GM23338 (cell line): ENCODE measurements around the gene LRP10. TPM values are rescaled to one million over a fixed set of nuclear protein-coding genes. Genes with fewer than 3 reads are reported as not detected.
A peak's percentile ranks its signal among the peaks of the same experiment; 100 is the strongest.

ENCODE experiments used
- ATAC-seq: fragments of 200-7000 bp; cut with Tn5 transposase; 3 replicates; pipeline ENCODE4 v1.9.1; 2020
- DNase-seq: peaks from one replicate; pipeline ENCODE4 v3.0.0-alpha.2; 2015; ENCODE audit warnings: low spot score
- H2AFZ ChIP-seq: fragments of 200-600 bp; sonication (generic); 2 replicates; pipeline ENCODE4 v1.8.0; 2016; ENCODE audit warnings: antibody characterized with exemption, mild to moderate bottlenecking, moderate library complexity
- H3F3A ChIP-seq: fragments of 200-600 bp; sonication (generic); replicated peaks from 2 replicates; pipeline ENCODE4 v1.8.0; 2017; ENCODE audit warnings: antibody characterized with exemption, mixed run types, low read depth
- H3K27ac ChIP-seq: fragments of 200-600 bp; sonication (generic); 2 replicates; pipeline ENCODE4 v1.6.1; 2016; ENCODE audit warnings: low read depth
- H3K27me3 ChIP-seq: fragments of 200-600 bp; sonication (generic); 2 replicates; pipeline ENCODE4 v1.8.0; 2016; ENCODE audit warnings: mild to moderate bottlenecking, mixed run types, moderate library complexity; ENCODE audit not compliant: insufficient read depth
- H3K36me3 ChIP-seq: fragments of 200-600 bp; sonication (generic); 2 replicates; pipeline ENCODE4 v1.8.0; 2016; ENCODE audit warnings: mild to moderate bottlenecking; ENCODE audit not compliant: insufficient read depth
- H3K4me1 ChIP-seq: fragments of 200-600 bp; sonication (generic); 2 replicates; pipeline ENCODE4 v1.8.0; 2016; ENCODE audit warnings: mild to moderate bottlenecking, moderate library complexity; ENCODE audit not compliant: insufficient read depth
- H3K4me2 ChIP-seq: fragments of 200-600 bp; sonication (generic); 2 replicates; pipeline ENCODE4 v1.7.1; 2017; ENCODE audit warnings: mixed run types
- H3K4me3 ChIP-seq: fragments of 200-600 bp; sonication (generic); 2 replicates; pipeline ENCODE4 v1.6.1; 2016; ENCODE audit warnings: mixed run types
- H3K79me2 ChIP-seq: fragments of 200-600 bp; sonication (generic); replicated peaks from 2 replicates; pipeline ENCODE4 v1.8.0; 2017; ENCODE audit warnings: mild to moderate bottlenecking; ENCODE audit not compliant: insufficient read depth
- H3K9me2 ChIP-seq: fragments of 200-600 bp; sonication (generic); 2 replicates; pipeline ENCODE4 v1.8.0; 2017; ENCODE audit not compliant: insufficient read depth
- H4K20me1 ChIP-seq: fragments of 200-600 bp; sonication (generic); replicated peaks from 2 replicates; pipeline ENCODE4 v1.8.0; 2017; ENCODE audit warnings: mild to moderate bottlenecking; ENCODE audit not compliant: insufficient read depth
- H3K27ac Mint-ChIP-seq: 2 replicates; pipeline ENCODE4 v1.8.0; 2020; ENCODE audit warnings: inconsistent platforms, mild to moderate bottlenecking, moderate library complexity, mixed read lengths
- H3K27me3 Mint-ChIP-seq: 3 replicates; pipeline ENCODE4 v1.8.0; 2022; ENCODE audit warnings: low read depth, mild to moderate bottlenecking, moderate library complexity, mixed read lengths, inconsistent platforms; ENCODE audit not compliant: insufficient read depth, poor library complexity
- H3K36me3 Mint-ChIP-seq: 3 replicates; pipeline ENCODE4 v1.8.0; 2021; ENCODE audit warnings: low read depth, mild to moderate bottlenecking, inconsistent platforms, moderate library complexity, mixed read lengths
- H3K4me1 Mint-ChIP-seq: 3 replicates; pipeline ENCODE4 v1.8.0; 2020; ENCODE audit warnings: mild to moderate bottlenecking, inconsistent platforms, mixed read lengths
- H3K4me3 Mint-ChIP-seq: 3 replicates; pipeline ENCODE4 v1.8.0; 2021; ENCODE audit warnings: moderate library complexity, mild to moderate bottlenecking, inconsistent platforms, mixed read lengths
- H3K9me3 Mint-ChIP-seq: 3 replicates; pipeline ENCODE4 v1.8.0; 2020; ENCODE audit warnings: moderate library complexity, mild to moderate bottlenecking, inconsistent platforms, mixed read lengths
- CREB1 ChIP-seq: fragments of 250-450 bp; sonication (Bioruptor Pico); IDR thresholded peaks from 2 replicates; pipeline ENCODE4 v1.5.0; 2020; ENCODE audit warnings: low read depth, mild to moderate bottlenecking, moderate library complexity
- CTCF ChIP-seq, 2 experiments: fragments of 200-600 bp in 1 of 2; sonication (generic) in 1 of 2; conservative IDR thresholded peaks; 2 replicates each; pipeline versions ENCODE4 v1.5.1 to v1.6.1; 2016 to 2017; ENCODE audit warnings: antibody characterized with exemption in 2 of 2, low read depth in 2 of 2, mild to moderate bottlenecking in 2 of 2, moderate library complexity in 1 of 2
- ETS1 ChIP-seq: IDR thresholded peaks from 2 replicates; pipeline ENCODE4 v1.6.1; 2016; ENCODE audit warnings: antibody characterized with exemption
- EZH2 ChIP-seq: fragments of 200-600 bp; sonication (generic); IDR thresholded peaks from one replicate; pipeline ENCODE4 v1.8.0; 2017; ENCODE audit warnings: antibody characterized with exemption, mild to moderate bottlenecking, low read depth; ENCODE audit not compliant: unreplicated experiment
- JUNB ChIP-seq: IDR thresholded peaks from one replicate; pipeline ENCODE4 v1.6.1; 2016; ENCODE audit warnings: antibody characterized with exemption; ENCODE audit not compliant: unreplicated experiment
- NANOG ChIP-seq: IDR thresholded peaks from 2 replicates; pipeline ENCODE4 v1.6.1; 2016; ENCODE audit warnings: antibody characterized with exemption, borderline replicate concordance
- POLR2AphosphoS5 ChIP-seq: IDR thresholded peaks from 2 replicates; pipeline ENCODE4 v1.6.1; 2016; ENCODE audit warnings: antibody characterized with exemption, low read depth
- REST ChIP-seq: IDR thresholded peaks from one replicate; pipeline ENCODE4 v1.6.1; 2018; ENCODE audit warnings: antibody characterized with exemption; ENCODE audit not compliant: unreplicated experiment
- STAT1 ChIP-seq: IDR thresholded peaks from one replicate; pipeline ENCODE4 v1.6.1; 2016; ENCODE audit warnings: antibody characterized with exemption; ENCODE audit not compliant: unreplicated experiment
- ZNF114 ChIP-seq: fragments of 250-450 bp; sonication (Bioruptor Pico); IDR thresholded peaks from 2 replicates; pipeline ENCODE4 v1.5.0; 2020; ENCODE audit warnings: mild to moderate bottlenecking, moderate library complexity
- ZNF331 ChIP-seq: fragments of 250-450 bp; sonication (Bioruptor Pico); IDR thresholded peaks from 2 replicates; pipeline ENCODE4 v1.5.0; 2020; ENCODE audit warnings: low read depth, mild to moderate bottlenecking, moderate library complexity
- ZNF462 ChIP-seq: fragments of 250-450 bp; sonication (Bioruptor Pico); IDR thresholded peaks from 2 replicates; pipeline ENCODE4 v1.5.0; 2020; ENCODE audit warnings: mild to moderate bottlenecking, moderate library complexity
- polyA plus RNA-seq: library from polyadenylated mRNA; unstranded; fragments of >200 nt; fragmentation: Nextera tagmentation; extraction: Ambion mirVana; gene quantifications from 2 replicates; pipeline ENCODE4 v1.2.1, GENCODE V29; 2016
- total RNA-seq: library from RNA; depleted of rRNA; stranded (reverse); fragments of >200 nt; shearing (Covaris generic); gene quantifications from 2 replicates; pipeline ENCODE4 v1.2.3, GENCODE V29; 2014

The LRP10 gene
- total and polyA plus RNA-seq, 2 experiments from 2014 or later, result 6.4 to 18.1 TPM

GRCh38 chr14:22892488-22892887, 20.9 kb downstream of the LRP10 start:
- no peak overlapping the region for H3K4me2 ChIP-seq
- Mint-ChIP-seq H3K27ac (no peak overlapping the region), H3K27me3 (peaks cover 11% of the 10 kb centered on the region), H3K36me3 (no peaks in the 10 kb centered on the region), H3K9me3 (no peaks in the 10 kb centered on the region), H3K4me3 (no peak overlapping the region), H3K4me1 (peaks cover 10% of the 10 kb centered on the region)
- no peak overlapping the region for H3K4me3 ChIP-seq
- peaks cover 4% of the 10 kb centered on the region; the same call in 1 of the 2 replicates for H3F3A ChIP-seq
- H3K9me2 ChIP-seq, result no peaks in the 10 kb centered on the region
- TF ChIP-seq ETS1, result no peak
- no peak for TF ChIP-seq EZH2
- TF ChIP-seq CTCF (conservative IDR thresholded peaks at IDR 0.05; ENCODE audit: low read depth in 2 of 2), result no peak
- TF ChIP-seq STAT1, result no peak
- no peak for TF ChIP-seq CREB1 (CRISPR knock-in tag)
- TF ChIP-seq ZNF462, result no peak
- TF ChIP-seq REST, result no peak
- no peak for TF ChIP-seq POLR2AphosphoS5
- TF ChIP-seq ZNF114, result no peak
- no peak for TF ChIP-seq NANOG
- no peak for TF ChIP-seq JUNB
- TF ChIP-seq ZNF331, result no peak
- H2AFZ ChIP-seq, result no peak overlapping the region
- no peaks in the 10 kb centered on the region for H3K36me3 ChIP-seq
- H3K27me3 ChIP-seq, result peaks cover 24% of the 10 kb centered on the region
- DNase-seq (peak; percentile 39), ATAC-seq (peak; percentile 43; the same call in 2 of the 3 replicates)
- H4K20me1 ChIP-seq, result no peaks in the 10 kb centered on the region; the same call in 1 of the 2 replicates
- no peak overlapping the region for H3K27ac ChIP-seq
- no peaks in the 10 kb centered on the region for H3K79me2 ChIP-seq
- H3K4me1 ChIP-seq, result no peaks in the 10 kb centered on the region
